ENCODE results near the gene PARVB.

- TF ChIP-seq POLR2A (IDR thresholded peaks at IDR 0.05): no peak
- TF ChIP-seq, protein P1, sequence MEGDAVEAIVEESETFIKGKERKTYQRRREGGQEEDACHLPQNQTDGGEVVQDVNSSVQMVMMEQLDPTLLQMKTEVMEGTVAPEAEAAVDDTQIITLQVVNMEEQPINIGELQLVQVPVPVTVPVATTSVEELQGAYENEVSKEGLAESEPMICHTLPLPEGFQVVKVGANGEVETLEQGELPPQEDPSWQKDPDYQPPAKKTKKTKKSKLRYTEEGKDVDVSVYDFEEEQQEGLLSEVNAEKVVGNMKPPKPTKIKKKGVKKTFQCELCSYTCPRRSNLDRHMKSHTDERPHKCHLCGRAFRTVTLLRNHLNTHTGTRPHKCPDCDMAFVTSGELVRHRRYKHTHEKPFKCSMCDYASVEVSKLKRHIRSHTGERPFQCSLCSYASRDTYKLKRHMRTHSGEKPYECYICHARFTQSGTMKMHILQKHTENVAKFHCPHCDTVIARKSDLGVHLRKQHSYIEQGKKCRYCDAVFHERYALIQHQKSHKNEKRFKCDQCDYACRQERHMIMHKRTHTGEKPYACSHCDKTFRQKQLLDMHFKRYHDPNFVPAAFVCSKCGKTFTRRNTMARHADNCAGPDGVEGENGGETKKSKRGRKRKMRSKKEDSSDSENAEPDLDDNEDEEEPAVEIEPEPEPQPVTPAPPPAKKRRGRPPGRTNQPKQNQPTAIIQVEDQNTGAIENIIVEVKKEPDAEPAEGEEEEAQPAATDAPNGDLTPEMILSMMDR (IDR thresholded peaks at IDR 0.05): no peak
These were observed 119.0 kb downstream of the PARVB start for GRCh38 chr22:44143105-44143474.
